Measurements from ENCODE around the gene NOTCH3.

GRCh38 chr19:15111758-15112157 is 89.0 kb downstream of the NOTCH3 start:
- TF ChIP-seq CTCF (IDR thresholded peaks at IDR 0.05; ENCODE audit: poor library complexity) (no peak), EZH2phosphoT487 (IDR thresholded peaks at IDR 0.05; ENCODE audit: low read depth, severe bottlenecking, unreplicated experiment) (no peak), EZH2 (IDR thresholded peaks at IDR 0.05; ENCODE audit: borderline replicate concordance) (no peak)
